Fibroblast of skin of left biceps (primary cell): Measurements from ENCODE around the gene ELL.
A peak's percentile ranks its signal among the peaks of the same experiment; 100 is the strongest.

Experiments
- DNase-seq, 2 experiments: peaks; one replicate each; pipeline ENCODE4 v3.0.0-alpha.2; 2013; ENCODE audit warnings: low read depth in 2 of 2

The ELL gene

GRCh38 chr19:18446811-18447359 is 75.0 kb downstream of the ELL start:
- no peak for DNase-seq

GRCh38 chr19:18446145-18446810 is 75.6 kb downstream of the ELL start:
- no peak for DNase-seq

- DNase-seq = no peak
These were observed 76.5 kb downstream of the ELL start for GRCh38 chr19:18445262-18445948.

- DNase-seq = no peak
These were observed 77.4 kb downstream of the ELL start for GRCh38 chr19:18444513-18444912.

GRCh38 chr19:18443831-18444230 is 78.0 kb downstream of the ELL start:
- no peak for DNase-seq

GRCh38 chr19:18443406-18443805 is 78.5 kb downstream of the ELL start:
- DNase-seq = no peak

DNA sequence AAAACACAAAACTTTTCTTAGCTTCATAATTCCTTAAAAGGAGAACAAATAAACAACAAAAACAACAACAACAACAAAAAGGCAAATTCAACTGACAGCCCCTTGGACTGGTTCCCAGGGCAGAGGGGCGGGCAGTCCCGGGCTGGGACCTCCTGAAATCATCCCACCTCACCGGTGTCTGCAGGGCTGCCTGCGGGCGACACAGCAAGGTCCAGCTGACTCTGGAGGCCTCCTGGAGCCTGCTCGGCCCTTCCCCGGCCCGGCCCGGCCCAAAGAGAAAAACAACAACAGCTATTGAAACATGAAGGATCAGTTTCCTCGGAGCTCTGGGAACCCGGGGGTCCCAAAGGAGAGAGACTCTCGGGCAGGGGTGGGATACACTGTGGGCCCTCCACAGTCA is 78.9 kb downstream of the ELL start:
- DNase-seq = no peak

DNA sequence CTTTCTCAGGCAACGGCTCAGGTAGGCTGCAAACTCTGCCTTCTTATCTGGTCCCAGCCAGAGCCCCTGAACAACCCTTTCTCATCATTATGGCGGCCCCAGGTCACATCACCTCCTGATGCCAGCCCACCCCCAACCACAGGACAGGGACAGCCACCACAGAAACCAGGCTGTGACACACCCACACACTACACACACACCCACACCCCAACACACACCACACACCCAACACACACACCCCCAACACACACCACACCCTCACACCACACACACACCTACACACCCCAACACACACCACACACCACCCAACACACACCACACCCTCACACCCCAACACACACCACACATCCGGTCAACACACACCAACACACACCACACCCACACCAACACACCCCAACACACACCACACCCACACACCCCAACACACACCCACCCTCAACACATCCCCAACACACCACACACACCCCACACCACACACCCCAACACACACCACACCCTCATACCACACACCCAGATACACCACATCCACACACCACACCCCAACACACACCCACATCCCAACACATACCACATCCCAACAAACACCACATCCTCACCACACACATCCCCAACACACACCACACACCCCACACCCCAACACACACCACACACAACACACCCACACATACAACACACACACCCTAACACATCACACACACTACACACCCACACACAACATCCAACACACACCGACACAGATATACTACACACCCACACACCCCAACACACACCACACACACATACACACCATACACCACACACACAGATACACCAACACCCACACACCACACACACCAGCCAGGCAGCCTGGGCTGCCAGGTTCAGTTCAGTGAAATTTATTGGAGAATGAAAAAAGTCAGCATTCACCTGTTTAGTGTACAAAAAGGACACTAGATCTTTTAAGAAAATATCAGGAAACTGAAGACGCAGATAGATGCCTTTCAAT is 79.8 kb downstream of the ELL start:
- no peak for DNase-seq

GRCh38 chr19:18440936-18441803 is 80.7 kb downstream of the ELL start:
- DNase-seq = no peak

GRCh38 chr19:18440415-18440877 is 81.4 kb downstream of the ELL start:
- DNase-seq = no peak

DNA sequence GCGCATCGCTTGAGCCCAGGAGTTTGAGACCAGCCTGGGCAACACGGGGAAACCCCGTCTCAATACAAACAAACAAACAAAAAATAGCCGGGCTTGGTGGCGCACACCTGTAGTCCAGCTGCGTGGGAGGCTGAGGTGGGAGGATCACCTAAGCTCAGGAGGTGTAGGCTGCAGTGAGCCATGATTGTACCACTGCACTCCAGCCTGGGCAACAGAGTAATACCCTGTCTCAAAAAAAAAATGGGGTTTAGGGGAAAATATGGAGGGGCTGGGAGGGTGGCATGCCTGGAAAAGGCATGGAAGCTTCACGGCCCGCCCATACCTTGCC is 82.0 kb downstream of the ELL start:
- no peak for DNase-seq

GRCh38 chr19:18439025-18439909 is 82.6 kb downstream of the ELL start:
- DNase-seq = no peak

DNA sequence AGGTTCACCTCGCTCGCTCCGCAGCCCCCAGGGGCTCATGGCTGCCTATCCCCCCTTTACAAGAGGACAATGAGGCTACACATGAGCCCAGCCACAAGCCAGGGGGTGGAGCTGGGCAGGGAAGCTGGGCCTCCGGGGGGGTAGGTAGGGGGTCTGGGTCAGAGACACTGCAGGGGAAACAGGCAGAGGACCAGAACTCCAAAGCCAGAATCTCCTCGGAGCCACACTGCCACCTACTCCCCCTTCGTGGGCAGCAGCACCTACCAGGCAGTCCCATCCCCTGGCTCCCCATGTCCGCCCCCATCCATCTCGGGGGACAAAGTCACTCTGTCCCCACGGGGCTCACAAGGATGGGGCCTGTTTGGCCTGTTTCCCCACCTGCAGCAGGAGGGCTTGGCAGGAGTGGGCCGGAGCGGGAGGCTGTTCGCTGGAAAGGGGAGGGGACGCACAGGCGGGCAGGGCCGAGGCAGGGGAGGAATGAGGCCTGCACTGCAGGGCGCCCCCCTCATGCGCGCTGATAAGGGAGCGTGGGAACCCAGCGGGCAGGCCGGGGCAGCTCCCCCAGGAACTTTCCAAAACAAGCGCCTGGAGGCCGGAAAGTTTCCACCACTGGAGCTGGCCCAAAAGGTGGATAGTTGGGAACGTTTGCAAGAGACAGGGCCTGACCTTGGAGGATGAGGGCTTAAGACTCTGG is 83.4 kb downstream of the ELL start:
- DNase-seq = no peak

- DNase-seq = no peak
These were observed 84.2 kb downstream of the ELL start, which contains the start of gene ISYNA1 for GRCh38 chr19:18437491-18438330. ISYNA1 (minus strand) TSS chr19:18438133; CDS start chr19:18437979, 154 bp downstream.

GRCh38 chr19:18436671-18437490 is 85.0 kb downstream of the ELL start:
- peak in 1 of 2 experiments; percentile 61 for DNase-seq

- DNase-seq = no peak
These were observed 85.8 kb downstream of the ELL start for GRCh38 chr19:18435842-18436670.
